Smooth muscle cell of the brain vasculature (primary cell): ENCODE data around the gene RAET1E.
"Not testable (repeated sequence)": the region's sequence is repeated elsewhere in the genome, so short reads cannot be mapped to it uniquely, and the experiment has no call there.

Experiments used
- DNase-seq: peaks from one replicate; pipeline ENCODE4 v3.0.0-alpha.2; 2012; ENCODE audit warnings: low read depth, low spot score

RAET1E gene

GRCh38 chr6:149862922-149863697 lies 34.8 kb downstream of the RAET1E start:
- DNase-seq = no peak

- DNase-seq = not testable (repeated sequence)
Observed at GRCh38 chr6:149862424-149862738, 35.5 kb downstream of the RAET1E start.

GRCh38 chr6:149861603-149862423 lies 36.1 kb downstream of the RAET1E start:
- DNase-seq = no peak

DNA sequence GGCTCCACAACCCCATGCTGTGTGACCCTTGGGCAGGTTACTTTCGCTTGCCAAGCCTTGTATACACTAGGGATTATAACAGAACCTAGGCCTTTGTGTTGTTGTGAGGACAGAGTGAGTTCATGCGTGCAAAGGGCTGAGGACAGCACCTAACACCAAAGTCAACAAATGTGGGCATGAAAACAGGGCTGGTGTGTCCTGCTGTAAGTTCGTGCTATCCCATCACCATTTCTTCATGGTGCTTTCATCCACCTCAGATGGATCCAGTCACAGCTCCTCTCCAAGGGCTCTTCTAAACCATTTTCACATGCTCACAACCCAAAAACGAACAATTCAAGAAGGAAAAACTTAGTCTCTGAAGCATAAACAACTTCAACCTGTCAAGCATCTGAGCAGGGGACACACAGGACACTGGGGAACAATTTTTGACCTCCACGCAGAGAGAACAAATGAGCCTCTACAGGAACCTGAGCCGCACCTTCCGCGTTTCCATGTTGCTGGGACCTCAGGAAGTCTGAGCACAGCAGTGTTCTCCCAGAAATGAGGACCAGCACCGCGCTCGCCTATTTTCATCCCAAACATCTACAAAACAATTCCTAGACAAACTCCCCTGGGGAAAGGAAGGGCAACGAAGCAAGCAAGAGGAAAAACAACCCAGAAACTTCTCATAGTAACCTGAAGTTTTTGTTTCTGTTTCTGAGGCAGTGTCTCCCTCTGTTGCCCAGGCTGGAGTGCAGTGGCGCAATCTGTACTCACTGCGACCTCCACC lies 36.9 kb downstream of the RAET1E start:
- no peak for DNase-seq

DNA sequence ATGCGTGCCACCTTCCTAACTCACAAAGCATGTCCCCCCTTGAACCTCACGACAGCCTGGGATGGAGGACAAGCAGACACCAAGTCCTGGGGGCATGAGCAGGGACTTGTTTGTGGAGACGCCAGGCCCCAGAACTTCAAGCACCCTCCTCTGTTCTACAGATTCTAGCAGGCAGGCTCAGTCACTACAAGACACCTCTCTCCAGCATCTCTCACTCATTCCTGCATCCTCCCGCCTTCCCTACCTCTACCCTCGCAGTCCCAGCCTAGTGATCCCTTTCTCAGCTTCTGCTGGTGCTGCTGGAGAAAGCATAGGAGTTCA lies 37.4 kb downstream of the RAET1E start:
- DNase-seq = no peak

- no peak for DNase-seq
Observed at GRCh38 chr6:149859938-149860337, 38.0 kb downstream of the RAET1E start.

GRCh38 chr6:149859368-149859767 lies 38.5 kb downstream of the RAET1E start:
- no peak for DNase-seq

- no peak for DNase-seq
Observed at GRCh38 chr6:149857541-149857940, 40.4 kb downstream of the RAET1E start.

- no peak for DNase-seq
Observed at GRCh38 chr6:149856256-149856994, 41.5 kb downstream of the RAET1E start.

- no peak for DNase-seq
Observed at GRCh38 chr6:149855741-149856140, 42.2 kb downstream of the RAET1E start.

GRCh38 chr6:149855040-149855654 lies 42.8 kb downstream of the RAET1E start:
- peak; percentile 43 for DNase-seq

GRCh38 chr6:149854532-149854931 lies 43.4 kb downstream of the RAET1E start:
- no peak for DNase-seq

- DNase-seq = not testable (repeated sequence)
Observed at GRCh38 chr6:149854017-149854416, 43.9 kb downstream of the RAET1E start.

- DNase-seq = no peak
Observed at GRCh38 chr6:149852881-149853280, 45.0 kb downstream of the RAET1E start.

DNA sequence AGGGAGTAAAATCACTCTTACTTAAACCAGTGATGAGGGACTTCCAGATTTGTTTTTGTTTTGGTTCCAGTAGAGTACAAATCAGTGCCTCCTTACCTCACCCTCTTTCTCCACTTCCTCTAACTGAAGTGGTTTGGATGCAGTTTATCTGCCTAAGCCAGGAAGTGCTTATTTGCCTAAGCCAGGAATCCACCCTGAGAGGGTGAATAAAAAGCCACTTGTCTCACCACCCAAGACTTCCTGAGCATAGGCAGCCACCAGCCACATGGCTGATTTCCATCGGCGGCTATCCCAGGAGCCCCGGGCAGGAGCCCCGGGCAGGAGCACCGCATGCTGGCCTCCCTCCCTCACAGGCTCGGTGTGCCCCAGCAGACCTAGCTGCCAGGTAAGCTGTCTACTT lies 45.7 kb downstream of the RAET1E start:
- no peak for DNase-seq

GRCh38 chr6:149851461-149852110 lies 46.3 kb downstream of the RAET1E start:
- no peak for DNase-seq

DNA sequence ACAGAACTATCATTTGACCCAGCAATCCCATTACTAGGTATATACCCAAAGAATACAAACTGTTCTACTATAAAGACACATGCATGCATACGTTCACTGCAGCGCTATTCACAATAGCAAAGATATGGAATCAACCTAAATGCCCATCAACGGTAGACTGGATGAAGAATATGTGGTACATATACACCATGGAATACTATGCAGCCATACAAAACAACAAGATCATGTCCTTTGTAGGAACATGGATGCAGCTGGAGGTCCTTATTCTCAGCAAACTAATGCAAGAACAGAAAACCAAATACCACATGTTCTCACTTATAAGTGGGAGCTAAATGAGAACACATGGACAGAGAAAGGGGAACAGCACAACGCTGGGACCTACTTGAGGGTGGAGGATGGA lies 49.6 kb downstream of the RAET1E start:
- not testable (repeated sequence) for DNase-seq
